PC-3 (cell line): ENCODE results near the gene ADCY9. TPM values are rescaled to one million over a fixed set of nuclear protein-coding genes. Genes with fewer than 3 reads are reported as not detected.
"Not testable (repeated sequence)": the region's sequence is repeated elsewhere in the genome, so short reads cannot be mapped to it uniquely, and the experiment has no call there.

Experiments used
- ATAC-seq: fragments of 200-7000 bp; cut with Tn5 transposase; 2 replicates; pipeline ENCODE4 v1.9.1; 2020; ENCODE audit warnings: mild to moderate bottlenecking, moderate library complexity
- BruUV-seq: library from RNA; stranded (reverse); fragments of 400-500 nt; replicated peaks from 2 replicates; lab custom pipeline; 2021; lab: Mats Ljungman, UMichigan
- CTCF ChIA-PET: fragments of 300-600 bp; sonication (Branson Sonifier 250); formaldehyde crosslinking; loops from one replicate; lab custom pipeline; 2022; ENCODE audit warnings: antibody characterized with exemption; lab: Charles Lee
- POLR2A ChIA-PET: fragments of 300-600 bp; sonication (Branson Sonifier 250); formaldehyde crosslinking; loops from one replicate; lab custom pipeline; 2022; ENCODE audit warnings: antibody characterized with exemption; ENCODE audit not compliant: unreplicated experiment; lab: Charles Lee
- DNase-seq: peaks from one replicate; pipeline ENCODE4 v3.0.0-alpha.2; 2015
- H2AFZ ChIP-seq: fragments of 300-600 bp; sonication (generic); 2 replicates; pipeline ENCODE4 v1.6.0; 2016; ENCODE audit warnings: antibody characterized with exemption, low read length
- H3F3A ChIP-seq: fragments of 300-600 bp; sonication (generic); one replicate; pipeline ENCODE4 v1.6.0; 2017; ENCODE audit warnings: antibody characterized with exemption, low read length, control low read depth, mild to moderate bottlenecking; ENCODE audit not compliant: unreplicated experiment
- H3K27ac ChIP-seq: fragments of 300-600 bp; sonication (generic); 2 replicates; pipeline ENCODE4 v1.5.1; 2016; ENCODE audit warnings: mild to moderate bottlenecking, low read length
- H3K27me3 ChIP-seq: fragments of 300-600 bp; sonication (generic); 2 replicates; pipeline ENCODE4 v1.6.1; 2016; ENCODE audit warnings: low read length, mixed read lengths
- H3K36me3 ChIP-seq: fragments of 300-600 bp; sonication (generic); 2 replicates; pipeline ENCODE4 v1.6.1; 2016; ENCODE audit warnings: low read depth, mixed run types, low read length, mixed read lengths
- H3K4me1 ChIP-seq: fragments of 300-600 bp; sonication (generic); 2 replicates; pipeline ENCODE4 v1.5.1; 2016; ENCODE audit warnings: low read length; ENCODE audit not compliant: insufficient read depth
- H3K4me2 ChIP-seq: fragments of 300-600 bp; sonication (generic); 2 replicates; pipeline ENCODE4 v1.6.0; 2016; ENCODE audit warnings: low read length
- H3K4me3 ChIP-seq: fragments of 300-600 bp; sonication (generic); 2 replicates; pipeline ENCODE4 v1.5.1; 2016; ENCODE audit warnings: mild to moderate bottlenecking, low read length, mixed read lengths
- H3K79me2 ChIP-seq: fragments of 300-600 bp; sonication (generic); 2 replicates; pipeline ENCODE4 v1.6.1; 2017; ENCODE audit warnings: low read length, mixed read lengths
- H3K9ac ChIP-seq: fragments of 300-600 bp; sonication (generic); 2 replicates; pipeline ENCODE4 v1.6.0; 2016; ENCODE audit warnings: mild to moderate bottlenecking, low read length
- H3K9me2 ChIP-seq: fragments of 300-600 bp; sonication (generic); replicated peaks from 2 replicates; pipeline ENCODE4 v1.6.1; 2016; ENCODE audit warnings: mixed run types, low read length, mixed read lengths
- H3K9me3 ChIP-seq: fragments of 300-600 bp; sonication (generic); 2 replicates; pipeline ENCODE4 v1.6.1; 2016; ENCODE audit warnings: low read length, mixed read lengths
- H4K20me1 ChIP-seq: fragments of 300-600 bp; sonication (generic); 2 replicates; pipeline ENCODE4 v1.6.1; 2016; ENCODE audit warnings: low read length, mixed read lengths
- CTCF ChIP-seq: fragments of 300-600 bp; sonication (generic); conservative IDR thresholded peaks from 2 replicates; pipeline ENCODE4 v1.5.1; 2017; ENCODE audit warnings: antibody characterized with exemption, low read depth, mild to moderate bottlenecking, low read length
- EZH2 ChIP-seq: fragments of 300-600 bp; sonication (generic); IDR thresholded peaks from one replicate; pipeline ENCODE4 v1.6.1; 2017; ENCODE audit warnings: antibody characterized with exemption, mild to moderate bottlenecking, low read length; ENCODE audit not compliant: unreplicated experiment
- EZH2phosphoT487 ChIP-seq: fragments of 300-600 bp; sonication (generic); IDR thresholded peaks from 2 replicates; pipeline ENCODE4 v1.6.1; 2018; ENCODE audit warnings: mild to moderate bottlenecking, antibody characterized with exemption, low read length, borderline replicate concordance
- intact Hi-C: fragments of 100-400 bp; cut with micrococcal nuclease; formaldehyde crosslinking; loops from 2 replicates; pipeline ENCODE4 v1.9.0; 2023
- total RNA-seq: library from RNA; depleted of rRNA; stranded (reverse); fragments of >200 nt; gene quantifications from 2 replicates; pipeline ENCODE4 v1.2.3, GENCODE V29; 2014

ADCY9 gene
- total RNA-seq, 1 experiment from 2014 or later: 6.2 TPM

GRCh38 chr16:4153364-4153763 is 37.1 kb upstream of the ADCY9 start:
- H3K4me2 ChIP-seq, H3K27ac ChIP-seq, H3K36me3 ChIP-seq, H3K9ac ChIP-seq, CTCF ChIA-PET, H3K9me3 ChIP-seq, H3K4me3 ChIP-seq, H3K79me2 ChIP-seq, BruUV-seq, H3K27me3 ChIP-seq, H2AFZ ChIP-seq, H4K20me1 ChIP-seq, H3K9me2 ChIP-seq, DNase-seq, H3F3A ChIP-seq, intact Hi-C loops, H3K4me1 ChIP-seq, ATAC-seq: not testable (repeated sequence)
- POLR2A ChIA-PET: interaction anchor here (0.6 kb wide), 1 partner anchor 93 kb away, joined by 3 read pairs; no protein-coding TSS in a partner anchor

GRCh38 chr16:4152267-4152666 is 36.0 kb upstream of the ADCY9 start:
- Histone ChIP-seq H3K4me3 (no peak overlapping the region), H3K27ac (no peak overlapping the region), H2AFZ (no peak overlapping the region), H3K9ac (no peak overlapping the region), H3K79me2 (no peaks in the 10 kb centered on the region), H4K20me1 (no peaks in the 10 kb centered on the region), H3K4me2 (no peak overlapping the region), H3K9me2 (no peaks in the 10 kb centered on the region), H3K9me3 (no peaks in the 10 kb centered on the region), H3K4me1 (no peaks in the 10 kb centered on the region), H3K36me3 (no peaks in the 10 kb centered on the region), H3K27me3 (no peaks in the 10 kb centered on the region), H3F3A (no peaks in the 10 kb centered on the region)
- ATAC-seq: no peak
- POLR2A ChIA-PET: no interaction called here
- no peak for DNase-seq
- BruUV-seq: no TSS peak
- CTCF ChIA-PET: no interaction called here
- intact Hi-C loops: no loop called here
- TF ChIP-seq CTCF (no peak), EZH2phosphoT487 (no peak), EZH2 (no peak)

- no peaks in the 10 kb centered on the region for H3K9me2 ChIP-seq
- POLR2A ChIA-PET: no interaction called here
- H2AFZ ChIP-seq: no peak overlapping the region
- CTCF ChIA-PET: no interaction called here
- no peak for TF ChIP-seq EZH2
- TF ChIP-seq EZH2phosphoT487: no peak
- TF ChIP-seq CTCF: no peak
- H3K27ac ChIP-seq: no peak overlapping the region
- no peaks in the 10 kb centered on the region for H3K79me2 ChIP-seq
- DNase-seq: no peak
- H3K36me3 ChIP-seq: no peaks in the 10 kb centered on the region
- no peaks in the 10 kb centered on the region for H3K9me3 ChIP-seq
- no peak overlapping the region for H3K9ac ChIP-seq
- H4K20me1 ChIP-seq: no peaks in the 10 kb centered on the region
- no peaks in the 10 kb centered on the region for H3K27me3 ChIP-seq
- no peak overlapping the region for H3K4me2 ChIP-seq
- no peak overlapping the region for H3K4me3 ChIP-seq
- no peaks in the 10 kb centered on the region for H3F3A ChIP-seq
- BruUV-seq: no TSS peak
- no peaks in the 10 kb centered on the region for H3K4me1 ChIP-seq
- no peak for ATAC-seq
- intact Hi-C loops: no loop called here
Observed at GRCh38 chr16:4147236-4147635, 31.0 kb upstream of the ADCY9 start.
